Mononuclear cell (primary cell): ENCODE results near the gene CHURC1. TPM values are rescaled to one million over a fixed set of nuclear protein-coding genes. Genes with fewer than 3 reads are reported as not detected.

ENCODE experiments used
- H3K27me3 ChIP-seq: 2 replicates; pipeline ENCODE4 v1.6.0; 2011; ENCODE audit warnings: low read length, control low read depth; ENCODE audit not compliant: insufficient read depth
- H3K4me1 ChIP-seq: 2 replicates; pipeline ENCODE4 v1.5.1; 2011; ENCODE audit warnings: mild to moderate bottlenecking, low read length, control low read depth; ENCODE audit not compliant: insufficient read depth
- H3K4me3 ChIP-seq: 2 replicates; pipeline ENCODE4 v1.5.1; 2011; ENCODE audit warnings: mild to moderate bottlenecking, low read length, moderate library complexity
- H3K9me3 ChIP-seq: 2 replicates; pipeline ENCODE4 v1.5.1; 2011; ENCODE audit warnings: low read depth, mild to moderate bottlenecking, control low read depth, low read length
- total RNA-seq: library from RNA; depleted of rRNA; stranded (reverse); fragments of >200 nt; gene quantifications from one replicate; pipeline ENCODE4 v1.2.3, GENCODE V29; 2012

CHURC1 gene
- total RNA-seq, 1 donor, result 110 TPM

- no peaks in the 10 kb centered on the region for H3K9me3 ChIP-seq
- peaks cover 23% of the 10 kb centered on the region for H3K27me3 ChIP-seq
- H3K4me3 ChIP-seq, result peak within 1 kb of the TSS; percentile 40
Measured at GRCh38 chr14:64971943-64972791, 57.9 kb downstream of the CHURC1 start, which contains the start of gene RAB15. TSS of gene RAB15 (minus strand) at chr14:64972336. CDS start at chr14:64972076, 260 bp downstream.

GRCh38 chr14:64973026-64973442 lies 58.8 kb downstream of the CHURC1 start:
- H3K27me3 ChIP-seq, result peaks cover 23% of the 10 kb centered on the region
- H3K4me1 ChIP-seq, result peaks cover 14% of the 10 kb centered on the region
- no peak overlapping the region for H3K4me3 ChIP-seq
- H3K9me3 ChIP-seq, result no peaks in the 10 kb centered on the region

More at GRCh38 chr14:64971943-64972791, 57.9 kb downstream of the CHURC1 start, which contains the start of gene RAB15:
- peaks cover 14% of the 10 kb centered on the region for H3K4me1 ChIP-seq

- H3K27me3 ChIP-seq, result peaks cover 23% of the 10 kb centered on the region
- no peaks in the 10 kb centered on the region for H3K9me3 ChIP-seq
- H3K4me1 ChIP-seq, result peaks cover 14% of the 10 kb centered on the region
- no peak overlapping the region for H3K4me3 ChIP-seq
Measured at GRCh38 chr14:64973826-64974225, 59.6 kb downstream of the CHURC1 start.

- H3K9me3 ChIP-seq, result no peaks in the 10 kb centered on the region
- H3K4me3 ChIP-seq, result no peak overlapping the region
- H3K4me1 ChIP-seq, result peaks cover 14% of the 10 kb centered on the region
- H3K27me3 ChIP-seq, result peaks cover 23% of the 10 kb centered on the region
Measured at GRCh38 chr14:64974563-64974962, 60.3 kb downstream of the CHURC1 start.

GRCh38 chr14:64979336-64980074 lies 65.2 kb downstream of the CHURC1 start:
- Histone ChIP-seq H3K27me3 (peaks cover 2% of the 10 kb centered on the region), H3K9me3 (no peaks in the 10 kb centered on the region), H3K4me1 (peaks cover 5% of the 10 kb centered on the region), H3K4me3 (no peak overlapping the region)

- H3K27me3 ChIP-seq, result peaks cover 2% of the 10 kb centered on the region
- H3K4me1 ChIP-seq, result peaks cover 25% of the 10 kb centered on the region
- H3K4me3 ChIP-seq, result no peak overlapping the region
- no peaks in the 10 kb centered on the region for H3K9me3 ChIP-seq
Measured at GRCh38 chr14:64983439-64984310, 69.4 kb downstream of the CHURC1 start.

Other genes starting within 250 kb of the CHURC1 start
- gene PLEKHG3, start 210.0 kb upstream of the CHURC1 start, total RNA-seq, result 6.7 TPM
- 1.5 TPM for gene SPTB, start 34.5 kb upstream of the CHURC1 start, total RNA-seq
- not detected for gene GPX2, start 28.3 kb downstream of the CHURC1 start, total RNA-seq
- gene RAB15, start 57.9 kb downstream of the CHURC1 start, total RNA-seq, result 2.9 TPM
- 3.5 TPM for gene FNTB, start 72.4 kb downstream of the CHURC1 start, total RNA-seq
- 158 TPM for gene MAX, start 188.1 kb downstream of the CHURC1 start, total RNA-seq